ENCODE results near the gene FEZF1.
"Not testable (repeated sequence)": the region's sequence is repeated elsewhere in the genome, so short reads cannot be mapped to it uniquely, and the experiment has no call there.

Gene FEZF1

DNA sequence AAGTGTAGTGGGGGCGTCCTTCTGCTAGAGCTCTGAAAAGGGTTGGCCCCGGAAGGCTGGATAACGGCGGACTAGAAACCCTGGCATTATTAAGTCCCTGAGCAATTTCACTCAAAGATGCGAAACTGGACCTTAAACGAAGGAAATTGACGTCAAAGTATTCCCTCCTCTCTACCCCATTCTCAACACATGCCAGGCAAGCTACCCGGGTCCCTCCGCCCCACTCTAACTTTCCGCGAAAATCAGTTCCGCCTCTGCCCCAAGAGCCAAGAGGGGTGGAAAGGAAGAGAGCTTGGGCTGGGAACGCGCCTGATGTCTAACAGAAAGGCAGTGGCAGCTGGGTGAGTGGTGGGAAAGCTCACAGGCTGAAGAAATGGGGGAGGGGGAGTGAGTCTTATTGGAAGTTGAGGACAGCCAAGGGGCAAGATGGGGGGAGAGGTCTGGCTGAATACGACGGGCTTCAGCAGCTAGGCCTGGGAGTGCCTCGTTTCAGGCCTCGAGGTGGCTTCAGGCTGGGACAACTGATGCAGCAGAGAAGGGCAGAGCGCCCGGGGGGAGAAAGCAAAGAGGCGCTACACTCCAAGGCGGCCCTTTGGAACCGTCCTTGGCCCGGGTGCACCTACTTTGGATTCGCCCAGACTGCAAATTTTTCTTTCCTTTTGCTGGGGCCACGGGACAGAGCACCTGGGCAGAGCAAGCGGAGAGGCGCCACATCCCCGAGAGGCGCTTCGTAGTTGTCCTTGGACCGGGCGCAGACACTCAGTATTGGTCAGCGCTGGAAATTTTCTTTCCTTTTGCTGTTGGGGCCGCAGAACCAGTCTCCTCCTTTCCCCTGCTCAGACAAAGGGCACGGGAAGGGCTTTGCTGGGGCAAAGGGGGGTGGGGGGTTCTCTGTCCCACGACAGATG is 2.0 kb upstream of the FEZF1 start:
- no peak for DNase-seq

- DNase-seq, result no peak
Measured at GRCh38 chr7:122305475-122306319, 1.1 kb upstream of the FEZF1 start.

- DNase-seq, result no peak
Measured at GRCh38 chr7:122304996-122305421, 459 bp upstream of the FEZF1 start.

DNA sequence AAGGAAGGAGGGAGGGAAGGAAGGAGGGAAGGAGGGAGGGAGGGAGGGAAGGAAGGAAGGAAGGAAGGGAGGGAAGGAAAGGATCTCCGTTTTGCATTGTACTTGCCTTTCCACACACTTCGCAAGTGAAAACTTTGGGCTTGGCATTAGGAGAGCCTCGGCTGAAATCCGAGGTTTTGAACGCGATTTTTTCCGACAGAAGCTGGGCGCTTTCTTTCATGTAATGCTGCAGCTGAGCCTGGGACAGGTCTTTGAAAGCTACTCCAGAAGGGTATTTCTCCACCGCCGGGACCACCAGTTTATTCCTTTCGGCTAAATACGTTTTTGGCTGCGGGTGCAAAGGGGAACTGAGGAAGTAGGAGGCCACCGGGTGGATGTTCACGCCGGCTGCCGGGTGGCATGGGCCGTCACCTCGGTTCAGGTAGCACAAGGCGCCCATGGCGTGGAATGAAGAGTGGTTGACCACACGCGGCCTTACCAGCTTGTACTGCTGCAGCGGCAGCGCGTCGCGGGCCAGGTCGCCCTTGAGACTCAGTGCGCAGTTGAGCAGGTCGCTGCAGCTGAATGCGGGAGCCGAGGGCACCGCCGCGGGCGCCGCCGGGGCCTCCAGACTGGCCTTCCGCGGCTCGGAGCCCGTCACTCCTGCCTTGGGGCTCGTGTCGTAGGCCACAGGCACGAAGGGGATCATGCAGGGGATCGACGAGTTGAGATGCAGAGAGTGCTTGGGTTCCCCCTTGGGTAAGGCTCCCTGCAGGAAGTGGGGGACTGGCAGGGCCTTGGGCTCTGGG is 825 bp downstream of the FEZF1 start:
- DNase-seq, result no peak

DNA sequence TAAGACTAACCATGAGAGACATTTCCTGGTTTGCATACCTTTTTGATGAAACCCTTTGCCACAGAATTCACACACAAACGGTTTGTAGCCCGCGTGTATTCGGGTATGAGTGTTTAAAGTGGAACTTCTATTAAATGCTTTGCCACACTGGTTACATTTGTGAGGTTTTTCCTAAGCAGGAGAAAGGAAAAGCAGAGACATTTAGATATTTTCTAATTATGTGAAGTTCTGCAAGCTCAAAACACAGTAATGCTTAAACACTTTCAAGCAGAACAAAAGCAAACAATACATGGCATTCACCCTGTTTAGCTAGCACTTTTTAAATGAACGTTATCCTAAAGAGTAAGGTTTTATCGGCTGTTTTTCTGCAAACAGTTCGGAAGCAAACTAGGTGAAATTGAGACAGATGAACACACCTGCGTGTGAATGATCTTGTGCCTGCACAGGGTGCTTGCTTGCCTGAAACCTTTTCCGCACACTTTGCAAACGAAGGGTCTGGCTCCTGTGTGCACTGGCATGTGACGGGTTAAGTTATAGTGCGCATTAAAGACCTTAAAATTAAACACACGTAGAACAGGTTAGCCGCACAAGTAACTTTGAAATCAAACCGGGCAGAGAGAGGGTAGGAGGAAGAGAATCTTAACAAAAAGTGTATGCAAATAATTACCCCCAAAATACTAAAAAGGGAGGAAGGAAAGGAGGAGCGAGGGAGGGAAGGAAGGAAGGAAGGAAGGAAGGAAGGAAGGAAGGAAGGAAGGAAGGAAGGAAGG is 1.6 kb downstream of the FEZF1 start:
- DNase-seq, result no peak

DNA sequence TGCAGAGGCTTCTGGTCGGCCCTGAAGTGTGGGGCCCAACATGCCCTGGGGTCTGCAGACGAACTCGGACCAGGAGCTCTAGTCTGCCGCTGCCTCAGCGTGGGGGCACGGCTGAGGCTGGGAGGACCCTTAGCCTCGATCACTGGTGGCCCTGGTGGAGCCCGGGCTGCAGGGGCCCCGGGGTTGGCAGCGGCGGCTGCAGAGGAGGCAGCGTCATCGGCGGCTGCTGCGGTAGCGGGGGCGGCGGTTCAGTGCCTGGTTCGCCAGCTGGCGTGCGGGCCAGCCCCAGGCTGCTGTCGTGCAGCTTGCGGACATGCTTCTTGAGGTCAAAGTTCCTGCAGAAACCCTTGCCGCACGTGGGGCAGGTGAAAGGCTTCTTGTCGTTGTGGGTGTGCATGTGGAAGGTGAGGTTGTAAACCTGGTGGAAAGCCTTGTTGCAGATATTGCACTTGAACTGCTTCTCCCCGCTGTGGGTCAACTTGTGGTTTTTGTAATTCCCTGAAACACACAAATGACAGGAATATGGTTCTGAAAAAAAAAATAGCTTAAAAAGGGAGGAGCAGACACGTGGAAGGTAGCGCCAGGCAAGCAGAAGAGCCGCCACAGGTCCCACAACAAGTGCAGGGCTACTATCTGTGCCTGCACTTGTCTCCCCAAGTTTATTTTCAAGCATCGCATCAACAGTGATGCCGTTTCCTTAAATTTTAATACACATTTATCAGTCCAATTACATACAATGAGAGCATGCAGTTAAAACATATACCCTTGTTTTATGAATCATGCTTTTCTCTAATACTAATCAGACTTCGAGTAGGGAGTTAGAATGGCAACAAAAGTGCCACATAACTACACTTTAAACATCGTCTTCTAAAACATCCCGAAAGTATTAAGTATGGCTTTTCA is 2.4 kb downstream of the FEZF1 start:
- no peak for DNase-seq

DNA sequence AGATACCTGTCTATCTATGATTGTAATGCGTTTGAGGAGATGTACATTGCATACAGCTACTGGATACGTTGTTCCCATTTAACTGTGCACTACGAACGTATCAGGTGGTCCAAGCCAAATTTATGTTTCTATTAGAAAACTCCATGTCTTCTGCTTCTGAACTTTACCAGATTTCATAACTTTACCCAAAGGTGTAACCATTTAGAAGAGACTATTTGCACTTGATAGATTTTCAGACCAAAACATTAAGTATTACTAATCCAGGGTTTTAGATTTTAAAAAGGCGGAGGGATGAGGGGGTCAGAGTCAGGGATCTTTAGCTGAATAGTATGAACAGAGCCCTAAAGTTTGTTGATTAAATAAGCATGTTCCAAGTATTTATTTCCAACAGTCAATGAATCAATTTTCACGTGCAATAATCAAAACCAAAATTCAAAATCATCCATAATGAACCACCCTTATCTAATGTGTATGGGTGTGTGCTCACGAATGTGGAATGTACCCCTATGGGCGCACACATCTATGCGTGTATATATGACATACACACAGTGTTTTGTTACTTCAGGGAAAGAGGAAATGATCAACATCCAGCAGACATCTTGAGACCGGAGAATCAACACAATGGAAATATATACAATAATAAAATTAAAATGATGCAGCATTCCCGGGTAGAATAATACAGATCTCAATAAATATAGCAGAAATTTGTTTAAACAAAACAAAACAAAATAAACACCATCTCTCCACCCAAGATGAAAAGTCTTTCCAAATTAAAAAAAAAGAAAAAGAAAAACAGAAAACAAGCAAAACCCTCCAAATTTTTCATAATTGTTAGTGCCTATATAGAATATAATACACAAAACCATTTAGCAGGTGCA is 3.4 kb downstream of the FEZF1 start:
- DNase-seq, result no peak

DNA sequence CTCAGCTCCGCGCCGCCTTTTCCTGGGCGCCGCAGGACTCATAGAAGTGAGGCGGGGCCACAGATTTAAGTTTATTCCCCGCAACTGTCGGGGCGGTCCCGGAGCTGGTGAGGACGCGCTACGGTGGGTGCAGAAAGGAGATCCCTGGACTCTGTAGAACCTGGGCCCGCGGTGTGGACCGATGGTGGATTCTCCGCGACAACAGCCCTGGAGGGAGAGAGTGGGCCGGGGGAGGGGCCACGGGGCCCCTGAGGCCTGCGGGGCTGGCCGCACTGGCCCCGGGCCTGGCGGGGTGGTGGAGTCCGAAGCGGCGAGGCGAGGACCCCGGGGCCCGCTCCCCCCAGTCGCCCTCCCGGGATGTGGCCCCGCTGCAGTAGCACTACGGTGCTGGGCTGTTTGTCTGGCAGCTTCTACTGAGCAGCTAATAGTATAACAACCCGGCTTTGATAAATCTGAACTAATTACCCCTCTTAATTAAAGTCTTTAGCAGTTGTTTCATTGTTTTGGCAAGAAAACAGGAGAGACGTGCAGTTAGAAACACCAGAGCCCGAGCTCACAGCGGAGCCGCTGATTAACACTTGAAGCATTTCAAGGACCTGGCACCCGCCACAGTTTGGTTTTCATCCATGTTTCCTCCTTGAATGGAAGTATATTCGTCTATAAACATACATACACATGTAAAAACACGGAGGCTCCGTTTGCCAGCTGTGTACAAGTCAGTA is 4.2 kb downstream of the FEZF1 start:
- DNase-seq, result no peak

GRCh38 chr7:122299624-122300210 is 4.8 kb downstream of the FEZF1 start:
- DNase-seq, result no peak

GRCh38 chr7:122298618-122299017 is 5.9 kb downstream of the FEZF1 start:
- DNase-seq, result no peak

DNA sequence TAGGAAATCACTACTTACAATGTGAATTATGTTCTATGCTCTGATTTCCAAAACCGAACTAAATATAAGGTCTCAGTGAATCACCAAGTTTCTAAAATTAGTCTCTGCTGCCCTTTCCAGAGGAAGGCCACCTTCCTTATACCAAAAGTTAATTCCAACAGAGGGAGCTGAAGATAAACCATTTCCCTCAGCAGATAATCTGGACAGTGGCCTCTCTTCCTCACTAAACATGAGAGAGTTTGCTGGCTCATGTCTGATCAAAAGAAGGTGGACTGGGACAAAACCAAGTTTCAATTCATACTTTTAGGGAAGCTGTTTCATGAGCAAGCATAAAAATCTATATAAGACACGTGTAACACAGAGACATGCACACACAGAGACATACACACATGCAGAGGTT is 6.4 kb downstream of the FEZF1 start:
- DNase-seq, result no peak

DNA sequence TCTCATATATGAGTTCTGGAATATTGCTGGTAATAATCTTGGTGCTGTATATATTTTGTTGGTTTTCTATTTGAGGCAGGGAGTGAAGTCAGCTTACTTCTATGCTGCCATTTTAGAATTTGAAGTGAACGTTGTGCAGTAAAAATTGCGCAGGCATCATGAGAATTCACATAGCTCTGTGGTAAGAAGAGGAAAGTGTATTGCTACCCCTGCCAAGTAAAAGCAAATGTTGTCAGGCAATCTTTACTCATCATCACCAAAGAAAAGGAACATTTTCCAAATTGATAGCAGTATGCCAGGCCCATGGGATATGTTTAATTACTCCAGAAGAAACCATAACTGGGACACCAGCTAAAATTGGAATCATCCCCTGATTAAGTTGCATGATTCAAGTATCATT is 13.4 kb downstream of the FEZF1 start:
- DNase-seq, result no peak

- DNase-seq, result no peak
Measured at GRCh38 chr7:122290476-122290875, 14.1 kb downstream of the FEZF1 start.

DNA sequence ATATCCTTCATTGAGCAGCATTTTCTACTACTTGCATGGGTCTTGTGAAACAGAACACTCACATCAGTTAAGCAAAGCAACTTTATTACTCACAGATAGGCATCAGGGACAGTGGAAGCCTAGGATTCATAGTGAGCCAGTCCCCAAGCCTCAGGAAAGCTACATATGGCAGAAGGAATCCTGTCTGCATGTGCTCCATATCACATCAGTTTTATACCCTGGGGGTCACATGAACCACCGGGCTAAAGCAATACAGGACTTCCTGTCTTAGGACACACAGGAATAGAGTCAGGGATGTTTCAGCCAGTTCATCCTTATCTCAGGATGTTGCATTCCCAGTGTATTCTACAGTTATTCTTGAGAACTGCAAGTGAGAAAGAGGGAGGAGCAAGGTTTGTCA is 15.1 kb downstream of the FEZF1 start:
- DNase-seq, result no peak

DNA sequence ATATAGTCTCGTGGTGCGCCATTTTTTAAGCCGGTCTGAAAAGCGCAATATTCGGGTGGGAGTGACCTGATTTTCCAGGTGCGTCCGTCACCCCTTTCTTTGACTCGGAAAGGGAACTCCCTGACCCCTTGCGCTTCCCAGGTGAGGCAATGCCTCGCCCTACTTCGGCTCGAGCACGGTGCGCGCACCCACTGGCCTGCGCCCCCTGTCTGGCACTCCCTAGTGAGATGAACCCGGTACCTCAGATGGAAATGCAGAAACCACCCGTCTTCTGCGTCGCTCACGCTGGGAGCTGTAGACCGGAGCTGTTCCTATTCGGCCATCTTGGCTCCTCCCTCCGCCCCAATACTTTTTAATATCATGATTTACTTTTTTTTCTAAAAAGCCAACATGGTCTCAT is 19.9 kb downstream of the FEZF1 start:
- DNase-seq, result not testable (repeated sequence)

- no peak for DNase-seq
Measured at GRCh38 chr7:122273117-122273516, 31.4 kb downstream of the FEZF1 start.

GRCh38 chr7:122269241-122269640 is 35.3 kb downstream of the FEZF1 start:
- no peak for DNase-seq

GRCh38 chr7:122268101-122268500 is 36.4 kb downstream of the FEZF1 start:
- DNase-seq, result no peak

- no peak for DNase-seq
Measured at GRCh38 chr7:122262246-122262645, 42.3 kb downstream of the FEZF1 start.
